IPS DF 4.7 (cell line): ENCODE data around the gene MTFP1.
"Not testable (repeated sequence)": the region's sequence is repeated elsewhere in the genome, so short reads cannot be mapped to it uniquely, and the experiment has no call there.

ENCODE experiments used
- DNase-seq: peaks from one replicate; pipeline ENCODE4 v3.0.0-alpha.2; 2013; ENCODE audit warnings: low spot score; ENCODE audit errors: extremely low read depth

Gene MTFP1

GRCh38 chr22:30453731-30454510 lies 28.4 kb downstream of the MTFP1 start:
- DNase-seq: no peak

GRCh38 chr22:30455075-30455840 lies 29.7 kb downstream of the MTFP1 start:
- no peak for DNase-seq

- no peak for DNase-seq
These were observed 32.4 kb downstream of the MTFP1 start for GRCh38 chr22:30457981-30458380.

GRCh38 chr22:30459181-30460052 lies 33.8 kb downstream of the MTFP1 start:
- DNase-seq: no peak

GRCh38 chr22:30460147-30460546 lies 34.6 kb downstream of the MTFP1 start:
- DNase-seq: no peak

- not testable (repeated sequence) for DNase-seq
These were observed 35.0 kb downstream of the MTFP1 start for GRCh38 chr22:30460555-30460954.

- DNase-seq: no peak
These were observed 43.6 kb downstream of the MTFP1 start for GRCh38 chr22:30469165-30469564.

GRCh38 chr22:30470655-30471054 lies 45.1 kb downstream of the MTFP1 start:
- DNase-seq: no peak

GRCh38 chr22:30471616-30472318 lies 46.2 kb downstream of the MTFP1 start, which contains the start of gene SEC14L3:
TSS of gene SEC14L3 (minus strand) at chr22:30472017. CDS start at chr22:30471958, 59 bp downstream.
- no peak for DNase-seq

GRCh38 chr22:30472994-30473720 lies 47.6 kb downstream of the MTFP1 start:
- no peak for DNase-seq

GRCh38 chr22:30474121-30474520 lies 48.6 kb downstream of the MTFP1 start:
- no peak for DNase-seq

GRCh38 chr22:30474683-30475424 lies 49.3 kb downstream of the MTFP1 start:
- DNase-seq: no peak
